Stimulated activated CD4-positive, alpha-beta T cell treated with anti-CD3 and anti-CD28 coated beads, Interleukin-1b, Interleukin-23, amount 100 ng/mL, for 24 hours (primary cell): ENCODE measurements around the gene B3GAT1.
"Not testable (repeated sequence)": the region's sequence is repeated elsewhere in the genome, so short reads cannot be mapped to it uniquely, and the experiment has no call there.

Experiments
- DNase-seq, 4 experiments: peaks; one replicate each; pipeline ENCODE4 v3.0.0-alpha.2; 2020; ENCODE audit warnings: low read depth in 4 of 4, low spot score in 1 of 4

The B3GAT1 gene

DNA sequence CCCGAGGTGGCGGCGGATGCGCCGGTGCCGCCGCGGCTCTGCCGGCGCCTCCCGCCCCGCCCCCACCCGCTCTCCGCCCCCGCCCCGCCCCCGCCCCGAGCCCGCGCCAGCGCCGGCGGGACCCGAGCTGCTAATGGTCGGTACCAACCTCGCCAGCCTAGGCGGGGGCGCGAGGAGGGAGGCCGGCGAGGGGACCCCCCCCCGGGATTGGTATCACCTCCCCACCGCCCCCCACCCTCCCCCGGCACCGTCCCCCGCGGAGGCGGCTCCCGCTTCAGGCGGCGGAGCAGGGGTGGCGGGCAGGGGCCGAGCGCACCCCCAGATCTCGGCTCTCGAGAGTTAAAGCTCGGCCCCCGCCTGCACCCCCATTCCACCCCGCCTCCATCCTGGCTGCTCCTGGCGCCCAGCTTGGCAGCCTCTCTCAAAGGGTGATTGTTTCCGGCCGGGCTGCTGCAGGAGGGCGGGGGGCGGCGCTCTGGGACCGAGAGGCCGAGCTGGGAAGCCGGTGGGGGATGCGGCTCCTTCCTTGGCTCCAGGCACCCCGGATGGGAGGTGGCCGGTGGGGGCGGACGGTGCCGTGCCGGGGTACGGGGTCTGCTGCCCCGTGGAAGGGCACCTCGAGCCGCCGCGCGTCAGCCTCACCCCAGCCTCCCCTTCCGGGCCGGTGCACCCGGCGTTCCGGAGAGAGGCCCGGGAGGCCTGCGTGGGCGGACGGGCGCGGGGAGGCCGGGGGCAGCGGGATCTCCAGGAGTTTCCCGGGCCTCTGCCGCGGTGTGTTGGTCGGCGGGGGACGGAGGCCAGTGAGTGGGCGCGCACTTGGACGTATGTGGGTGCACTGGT is at the start of gene B3GAT1:
Gene B3GAT1 (minus strand): TSS at position 40 of the 840 bp plus-strand sequence. CDS start 24,583 bp downstream, outside the sequence.
- DNase-seq: no peak

DNA sequence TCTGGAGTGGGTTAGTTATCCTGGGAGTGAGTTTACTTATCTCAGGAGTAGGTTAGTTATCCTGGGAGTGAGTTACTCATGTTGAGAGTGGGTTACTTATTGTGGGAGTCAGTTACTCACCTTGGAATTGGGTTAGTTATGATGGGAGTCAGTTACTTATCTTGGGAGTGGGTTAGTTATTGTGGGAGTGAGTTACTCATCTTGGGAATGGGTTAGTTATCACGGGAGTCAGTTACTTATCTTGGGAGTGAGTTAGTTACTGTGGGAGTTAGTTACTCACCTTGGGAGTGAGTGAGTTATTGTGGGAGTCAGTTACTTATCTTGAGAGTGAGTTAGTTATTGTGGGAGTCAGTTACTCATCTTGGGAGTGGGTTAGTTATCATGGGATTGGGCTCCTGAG is 49.6 kb upstream of the B3GAT1 start:
- no peak for DNase-seq

DNA sequence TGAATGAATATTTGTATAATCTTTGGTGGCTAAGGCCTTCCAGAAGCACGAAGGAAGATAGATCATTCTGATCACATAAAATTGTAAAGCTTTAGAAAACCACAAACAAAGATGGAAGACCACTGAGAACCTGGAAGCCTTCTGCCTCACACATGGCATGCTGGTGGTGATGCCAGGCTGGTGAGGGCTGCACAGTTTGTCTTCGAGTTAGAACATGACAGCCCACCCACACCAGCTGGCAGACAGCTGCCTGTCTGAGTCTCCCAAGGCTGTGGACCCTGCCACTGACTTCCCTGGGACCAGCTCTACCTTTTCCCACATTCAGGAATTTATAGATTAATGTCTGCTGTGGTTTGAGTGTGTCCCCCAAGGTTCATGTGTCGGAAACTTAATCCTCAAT is 48.8 kb upstream of the B3GAT1 start:
- DNase-seq: no peak

- DNase-seq: no peak
Observed at GRCh38 chr11:134460062-134460561, 48.1 kb upstream of the B3GAT1 start.

DNA sequence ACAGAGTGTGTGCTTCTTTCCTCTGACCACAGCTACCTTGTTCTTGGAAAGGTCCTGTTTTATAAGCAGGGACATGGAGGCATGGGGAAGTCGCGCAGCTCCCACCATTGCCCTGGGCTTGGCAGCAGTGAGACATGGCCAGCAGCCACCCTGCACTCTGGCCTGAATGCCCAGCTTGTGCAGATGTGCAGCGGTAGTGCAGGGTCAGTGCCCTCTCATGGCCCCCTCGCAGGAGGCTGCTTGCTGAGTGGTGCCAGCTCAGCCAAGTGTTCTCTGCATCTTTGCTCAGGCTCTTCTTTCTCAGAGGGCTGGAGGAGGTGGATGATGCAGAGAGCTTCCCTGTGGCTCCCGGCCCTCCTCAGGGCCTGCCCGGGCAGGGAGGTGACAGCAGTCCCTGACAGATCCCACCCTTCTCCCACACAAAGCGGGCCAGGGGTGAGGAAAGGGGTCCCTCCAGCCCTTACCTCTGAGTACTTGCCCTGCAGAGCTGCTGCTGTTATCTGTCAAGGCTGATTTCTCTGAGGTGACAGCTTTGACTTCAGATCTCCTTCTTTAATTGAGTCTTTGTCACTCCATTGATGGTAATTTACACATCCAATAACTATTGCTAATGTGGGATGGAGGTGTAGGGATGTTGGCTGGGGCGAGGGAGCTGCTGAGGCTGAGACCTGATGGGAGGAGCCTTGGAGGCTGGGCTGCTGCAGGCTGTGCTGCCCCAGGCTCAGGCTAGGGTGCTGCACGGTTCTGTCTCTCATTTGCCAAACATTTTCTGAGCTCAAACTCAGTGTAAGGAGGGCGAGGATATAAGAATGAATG is 47.4 kb upstream of the B3GAT1 start:
- DNase-seq: no peak

DNA sequence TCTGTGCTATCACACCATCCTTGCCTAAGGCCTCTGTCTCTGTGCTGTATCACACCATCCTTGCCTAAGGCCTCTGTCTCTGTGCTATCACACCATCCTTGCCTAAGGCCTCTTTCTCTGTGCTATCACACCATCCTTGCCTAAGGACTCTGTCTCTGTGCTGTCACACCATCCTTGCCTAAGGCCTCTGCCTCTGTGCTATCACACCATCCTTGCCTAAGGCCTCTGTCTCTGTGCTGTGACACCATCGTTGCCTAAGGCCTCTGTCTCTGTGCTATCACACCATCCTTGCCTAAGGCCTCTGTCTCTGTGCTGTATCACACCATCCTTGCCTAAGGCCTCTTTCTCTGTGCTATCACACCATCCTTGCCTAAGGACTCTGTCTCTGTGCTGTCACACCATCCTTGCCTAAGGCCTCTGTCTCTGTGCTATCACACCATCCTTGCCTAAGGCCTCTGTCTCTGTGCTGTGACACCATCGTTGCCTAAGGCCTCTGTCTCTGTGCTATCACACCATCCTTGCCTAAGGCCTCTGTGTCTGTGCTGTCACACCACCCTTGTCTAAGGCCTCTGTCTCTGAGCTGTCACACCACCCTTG is 45.5 kb upstream of the B3GAT1 start:
- DNase-seq: not testable (repeated sequence)

GRCh38 chr11:134455516-134455915 is 43.5 kb upstream of the B3GAT1 start:
- no peak for DNase-seq

GRCh38 chr11:134454146-134454690 is 42.2 kb upstream of the B3GAT1 start:
- no peak for DNase-seq

GRCh38 chr11:134453441-134453840 is 41.4 kb upstream of the B3GAT1 start:
- no peak for DNase-seq

DNA sequence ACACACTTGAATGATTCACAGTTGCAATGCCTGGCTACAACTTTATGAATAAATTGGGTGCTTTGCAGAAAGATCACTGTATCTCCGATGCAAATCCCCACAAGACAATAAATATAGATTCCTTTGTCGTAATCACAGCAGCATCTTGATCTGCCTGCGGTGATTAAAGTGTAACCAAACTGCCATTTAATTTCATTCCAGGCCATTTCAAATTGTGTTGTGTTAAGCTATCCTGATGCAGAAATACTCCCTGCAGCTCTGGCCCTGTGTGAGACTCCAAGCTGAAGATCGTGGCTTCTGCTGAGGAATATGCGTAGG is 40.8 kb upstream of the B3GAT1 start:
- no peak for DNase-seq

GRCh38 chr11:134452026-134452837 is 40.2 kb upstream of the B3GAT1 start:
- no peak for DNase-seq

GRCh38 chr11:134450186-134450585 is 38.1 kb upstream of the B3GAT1 start:
- no peak for DNase-seq

- no peak for DNase-seq
Observed at GRCh38 chr11:134449713-134450112, 37.7 kb upstream of the B3GAT1 start.

DNA sequence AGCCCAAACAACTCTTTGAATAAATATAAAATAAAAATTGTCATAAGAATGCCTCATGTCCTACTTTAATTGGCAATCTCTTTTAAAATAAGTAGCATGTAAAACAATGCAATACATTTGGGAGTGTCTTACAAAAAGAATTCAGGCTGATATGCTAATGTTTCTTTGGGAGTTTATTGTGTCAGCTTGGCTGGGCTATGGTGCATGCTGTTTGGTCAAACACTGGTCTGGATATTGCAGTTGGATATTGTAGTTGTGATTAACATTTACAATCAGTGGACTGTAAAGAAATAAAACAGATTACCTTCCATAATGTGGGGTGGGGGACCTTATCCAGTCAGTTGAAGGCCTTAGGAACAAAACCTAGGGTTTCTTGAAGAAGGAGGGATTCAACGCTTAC is 37.0 kb upstream of the B3GAT1 start:
- DNase-seq: no peak

DNA sequence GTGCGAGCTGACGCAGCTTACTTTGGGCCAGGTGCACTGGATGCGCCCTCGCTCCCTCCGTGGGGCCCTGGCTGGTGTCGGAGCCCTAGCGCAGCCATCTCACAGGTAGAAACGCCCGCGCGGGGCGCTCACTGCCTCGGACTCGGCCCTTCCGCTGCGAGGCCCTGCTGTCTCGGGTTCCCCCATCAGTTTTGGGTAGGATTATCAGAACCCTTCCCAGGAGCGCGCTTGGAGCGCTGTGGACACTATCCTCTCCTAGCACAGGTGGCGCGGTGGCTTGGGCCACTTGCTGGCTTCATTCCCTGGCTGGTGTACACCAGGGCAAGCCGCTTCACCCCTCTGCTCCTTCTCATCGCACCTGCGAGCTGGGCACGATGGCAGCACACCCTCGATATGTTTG is 35.7 kb upstream of the B3GAT1 start:
- no peak for DNase-seq

GRCh38 chr11:134445601-134446325 is 33.7 kb upstream of the B3GAT1 start:
- no peak for DNase-seq

GRCh38 chr11:134444160-134445108 is 32.4 kb upstream of the B3GAT1 start:
- DNase-seq: not testable (repeated sequence)

DNA sequence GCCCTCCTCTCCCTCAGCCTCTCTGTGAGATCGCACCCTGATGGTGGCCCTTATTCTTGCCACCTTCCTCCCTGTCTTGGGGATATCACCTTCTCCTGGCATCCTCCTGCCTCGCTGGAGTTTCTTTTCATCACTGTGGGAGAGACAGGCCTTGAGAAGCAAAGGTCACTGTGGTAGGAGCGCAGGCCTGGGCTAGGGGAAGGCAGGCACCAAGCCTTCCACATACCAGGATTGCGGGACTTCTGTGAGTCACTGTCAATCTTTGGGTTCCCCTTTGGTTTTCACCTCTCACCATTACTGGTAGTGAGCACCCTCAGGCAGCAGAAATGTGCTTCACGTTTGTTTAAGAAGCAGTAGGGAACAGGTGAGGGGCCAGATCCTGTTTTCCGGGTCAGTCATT is 31.2 kb upstream of the B3GAT1 start:
- DNase-seq: no peak

DNA sequence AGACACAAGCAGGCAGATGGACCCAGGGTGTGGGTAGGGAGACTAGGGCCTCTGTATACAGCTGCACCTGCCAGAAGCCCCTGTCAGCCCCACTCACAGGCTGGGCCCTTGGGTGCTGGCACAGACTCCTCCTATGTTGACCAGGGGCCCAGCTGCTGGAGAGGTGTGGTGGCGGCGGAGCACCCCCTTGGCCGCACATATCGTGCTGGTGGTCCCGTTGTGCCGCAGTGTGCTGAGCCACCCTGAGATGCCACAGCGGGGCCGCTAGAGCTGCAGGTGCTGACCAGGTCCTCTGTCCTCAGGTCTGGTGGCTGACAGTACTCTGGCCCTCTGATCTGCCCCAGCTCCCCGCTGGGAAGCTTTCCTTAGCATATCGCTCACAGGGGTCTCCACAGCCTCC is 30.2 kb upstream of the B3GAT1 start:
- no peak for DNase-seq
